Mucosa of stomach (tissue), 1 donor: ENCODE results near the gene NEDD8.
A peak's percentile ranks its signal among the peaks of the same experiment; 100 is the strongest.

Source experiments
- H3K27me3 ChIP-seq: one replicate; pipeline ENCODE4 v1.7.0; 2013; ENCODE audit warnings: mild to moderate bottlenecking, low read length; ENCODE audit not compliant: control insufficient read depth, insufficient read depth
- H3K36me3 ChIP-seq: one replicate; pipeline ENCODE4 v1.7.0; 2013; ENCODE audit warnings: low read length; ENCODE audit not compliant: control insufficient read depth, insufficient read depth
- H3K4me1 ChIP-seq: one replicate; pipeline ENCODE4 v1.7.0; 2013; ENCODE audit warnings: mild to moderate bottlenecking, low read length; ENCODE audit not compliant: control insufficient read depth, insufficient read depth
- H3K4me3 ChIP-seq: one replicate; pipeline ENCODE4 v1.7.0; 2013; ENCODE audit warnings: low read length
- H3K9ac ChIP-seq: one replicate; pipeline ENCODE4 v1.7.0; 2013; ENCODE audit warnings: mild to moderate bottlenecking, low read length, moderate library complexity
- H3K9me3 ChIP-seq: one replicate; pipeline ENCODE4 v1.7.0; 2013; ENCODE audit warnings: mild to moderate bottlenecking, low read length, moderate library complexity; ENCODE audit not compliant: control insufficient read depth
- donor health status: Pancreatic carcinoma.

Gene NEDD8

DNA sequence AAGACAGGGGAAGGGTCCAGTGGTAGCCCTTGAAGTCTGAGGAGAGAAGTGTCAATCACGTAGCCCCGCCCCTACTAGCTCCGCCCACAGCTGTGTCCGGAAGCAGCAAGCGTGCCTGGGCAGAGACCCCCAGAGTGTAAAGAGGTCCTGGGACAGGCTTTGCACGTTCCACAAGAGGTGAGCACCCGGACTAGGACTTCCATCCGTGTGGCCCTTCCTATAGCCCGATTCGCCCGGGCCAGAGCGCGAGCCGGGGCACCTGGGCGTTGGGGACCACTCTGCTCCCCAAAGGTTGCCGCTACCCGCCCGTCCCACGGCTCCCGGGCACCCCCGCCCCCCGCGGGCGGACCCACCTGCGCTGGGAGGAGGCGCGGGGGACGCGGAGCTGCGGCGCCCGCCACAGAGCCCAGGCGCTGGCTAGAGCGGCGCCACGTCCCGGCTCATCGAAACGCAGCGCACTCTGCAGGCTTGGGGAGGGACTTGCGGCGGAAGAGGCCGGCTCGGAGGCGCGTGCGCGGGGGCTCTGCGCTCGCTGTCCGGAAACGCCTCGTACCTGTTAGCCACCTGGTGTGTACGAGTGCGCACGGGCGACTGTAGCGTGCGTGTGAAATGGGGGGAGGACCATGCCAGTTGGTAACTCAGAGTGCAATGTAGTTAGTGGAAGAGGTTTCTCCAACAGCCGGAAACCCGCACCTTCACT is 39.1 kb upstream of the NEDD8 start, which contains the start of gene RABGGTA:
Gene RABGGTA, minus strand, starts transcription at position 464 of the 700 bp plus-strand sequence. CDS start 482 bp downstream, outside the sequence.
- H3K27me3 ChIP-seq, result no peaks in the 10 kb centered on the region
- no peaks in the 10 kb centered on the region for H3K9me3 ChIP-seq
- peaks cover 18% of the 10 kb centered on the region for H3K4me1 ChIP-seq
- peak within 1 kb of the TSS; percentile 52 for H3K4me3 ChIP-seq
- H3K36me3 ChIP-seq, result no peaks in the 10 kb centered on the region
- peak within 1 kb of the TSS; percentile 98 for H3K9ac ChIP-seq

DNA sequence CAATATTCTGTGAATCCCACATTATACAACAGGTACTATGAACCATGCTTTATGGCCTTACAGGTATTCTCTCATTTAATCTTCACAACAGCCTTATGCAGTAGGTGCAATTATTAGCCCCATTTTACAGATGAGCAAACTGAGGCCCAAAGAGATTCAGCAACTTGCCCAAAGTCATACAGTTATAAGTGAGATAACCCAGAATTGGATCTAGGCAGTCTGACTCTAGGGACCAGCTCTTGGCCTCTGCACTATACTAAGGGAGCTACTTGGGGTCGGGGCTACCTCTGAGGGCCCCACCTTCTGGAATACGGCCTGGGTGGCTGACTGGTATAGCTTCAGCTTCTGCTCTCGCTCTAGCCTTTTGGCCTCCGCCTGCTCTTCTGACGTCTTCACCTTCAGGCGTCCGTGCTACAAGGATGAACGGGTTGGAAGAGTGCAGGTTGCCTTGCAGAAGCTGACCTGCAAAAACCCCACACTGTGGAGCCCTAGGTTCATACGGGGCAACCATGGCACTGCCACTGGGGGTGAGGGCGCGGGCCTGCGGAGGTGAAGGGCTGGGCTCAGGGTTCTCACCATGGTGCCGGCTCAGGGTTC is 38.5 kb upstream of the NEDD8 start:
- Histone ChIP-seq H3K27me3 (no peaks in the 10 kb centered on the region), H3K4me3 (peak overlapping the region; percentile 52), H3K9me3 (no peaks in the 10 kb centered on the region), H3K36me3 (no peaks in the 10 kb centered on the region), H3K4me1 (peaks cover 18% of the 10 kb centered on the region), H3K9ac (peak overlapping the region; percentile 98)

GRCh38 chr14:24269910-24270536 is 37.9 kb upstream of the NEDD8 start:
- Histone ChIP-seq H3K9ac (no peak overlapping the region), H3K36me3 (no peaks in the 10 kb centered on the region), H3K9me3 (no peaks in the 10 kb centered on the region), H3K4me1 (peaks cover 18% of the 10 kb centered on the region), H3K27me3 (no peaks in the 10 kb centered on the region), H3K4me3 (no peak overlapping the region)

DNA sequence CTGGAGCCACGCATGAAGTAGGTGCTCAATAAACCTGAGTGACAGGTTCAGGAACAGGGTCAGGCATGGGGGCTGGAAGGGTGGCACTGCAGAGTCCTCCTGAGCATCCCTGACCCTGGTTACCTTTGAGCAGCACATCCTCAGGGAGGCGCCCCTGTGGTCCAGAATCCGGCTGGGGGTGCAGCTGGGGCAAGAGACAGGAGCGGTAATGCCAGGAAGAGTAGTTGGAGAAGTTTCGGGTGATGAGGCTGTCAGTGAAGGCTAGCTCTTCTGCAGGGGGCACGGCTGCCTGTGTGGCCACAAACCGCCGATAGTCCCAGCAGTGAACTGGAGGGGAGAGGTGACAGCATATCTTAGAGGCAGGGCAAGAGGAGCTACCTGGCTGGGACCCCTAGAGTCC is 37.2 kb upstream of the NEDD8 start:
- Histone ChIP-seq H3K4me1 (peaks cover 16% of the 10 kb centered on the region), H3K4me3 (no peak overlapping the region), H3K36me3 (no peaks in the 10 kb centered on the region), H3K9me3 (no peaks in the 10 kb centered on the region), H3K27me3 (no peaks in the 10 kb centered on the region), H3K9ac (no peak overlapping the region)

- H3K9me3 ChIP-seq, result no peaks in the 10 kb centered on the region
- no peak overlapping the region for H3K4me3 ChIP-seq
- no peaks in the 10 kb centered on the region for H3K27me3 ChIP-seq
- peaks cover 9% of the 10 kb centered on the region for H3K4me1 ChIP-seq
- no peaks in the 10 kb centered on the region for H3K36me3 ChIP-seq
- H3K9ac ChIP-seq, result no peak overlapping the region
Measured at GRCh38 chr14:24268225-24268624, 36.1 kb upstream of the NEDD8 start.

DNA sequence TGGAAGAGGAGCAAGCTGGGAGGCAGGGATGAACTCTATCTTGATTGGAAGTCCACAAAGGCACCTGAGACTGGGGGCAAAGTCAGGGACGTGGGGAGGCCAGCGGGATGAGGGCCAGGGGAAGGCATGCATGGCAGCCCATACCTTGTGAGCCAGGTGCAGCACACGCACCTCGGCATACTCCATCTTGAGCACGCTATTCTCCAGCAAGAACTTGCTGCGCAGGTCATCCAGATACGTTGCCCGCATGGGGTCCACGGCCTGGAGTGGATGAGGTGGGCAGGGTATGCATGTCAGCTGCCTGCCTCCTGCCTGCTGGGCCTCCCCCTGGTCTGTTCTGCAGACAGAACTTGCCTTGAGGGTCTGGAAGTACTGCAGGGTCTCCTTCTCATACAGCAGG is 35.3 kb upstream of the NEDD8 start:
- Histone ChIP-seq H3K36me3 (no peaks in the 10 kb centered on the region), H3K9me3 (no peaks in the 10 kb centered on the region), H3K4me3 (no peak overlapping the region), H3K9ac (no peak overlapping the region), H3K27me3 (no peaks in the 10 kb centered on the region), H3K4me1 (peaks cover 9% of the 10 kb centered on the region)

DNA sequence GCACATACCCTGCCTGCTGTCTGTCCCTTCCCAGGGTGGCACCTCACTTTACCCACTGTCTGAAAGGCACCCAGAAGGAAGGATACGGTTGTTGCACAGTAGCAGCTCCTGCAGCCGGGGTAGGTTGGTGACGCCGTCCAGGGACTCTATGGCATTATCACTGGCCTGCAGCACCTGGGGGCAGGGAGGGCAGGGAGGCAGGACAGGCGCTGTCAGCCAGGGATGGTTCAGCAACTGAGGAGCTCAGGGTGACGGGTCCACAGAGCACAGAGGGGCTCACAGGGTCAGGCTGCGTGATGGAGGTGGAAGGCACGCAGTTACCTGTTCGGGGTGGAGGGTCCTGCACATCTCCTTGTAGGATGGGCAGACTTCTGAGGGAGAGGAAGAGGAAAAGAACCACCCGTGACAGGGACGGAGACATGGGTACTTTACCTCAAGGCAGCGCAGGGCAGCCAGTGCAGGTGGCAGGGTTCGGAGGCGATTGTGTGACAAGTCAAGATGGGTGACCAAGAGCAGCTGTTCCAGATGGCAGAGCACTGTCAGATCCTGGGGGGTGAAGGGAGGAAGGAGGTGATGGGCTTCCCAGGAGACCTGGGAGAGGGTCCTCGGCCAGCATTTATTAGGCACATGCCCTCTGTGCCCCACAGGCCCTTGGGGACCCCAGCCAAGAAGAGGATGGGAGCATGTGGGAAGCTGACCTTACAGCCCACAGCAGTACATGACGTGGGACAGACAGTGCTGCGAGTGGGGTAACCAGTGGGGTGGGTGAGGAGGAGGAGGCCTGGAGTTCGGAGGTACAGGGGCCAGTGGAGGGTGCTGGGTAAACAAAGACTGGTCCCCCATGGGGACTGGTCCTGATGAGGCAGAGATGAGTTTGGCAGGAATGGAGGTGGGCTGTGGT is 34.4 kb upstream of the NEDD8 start:
- Histone ChIP-seq H3K9ac (no peak overlapping the region), H3K36me3 (no peaks in the 10 kb centered on the region), H3K27me3 (no peaks in the 10 kb centered on the region), H3K9me3 (no peaks in the 10 kb centered on the region), H3K4me3 (no peak overlapping the region), H3K4me1 (peaks cover 5% of the 10 kb centered on the region)

DNA sequence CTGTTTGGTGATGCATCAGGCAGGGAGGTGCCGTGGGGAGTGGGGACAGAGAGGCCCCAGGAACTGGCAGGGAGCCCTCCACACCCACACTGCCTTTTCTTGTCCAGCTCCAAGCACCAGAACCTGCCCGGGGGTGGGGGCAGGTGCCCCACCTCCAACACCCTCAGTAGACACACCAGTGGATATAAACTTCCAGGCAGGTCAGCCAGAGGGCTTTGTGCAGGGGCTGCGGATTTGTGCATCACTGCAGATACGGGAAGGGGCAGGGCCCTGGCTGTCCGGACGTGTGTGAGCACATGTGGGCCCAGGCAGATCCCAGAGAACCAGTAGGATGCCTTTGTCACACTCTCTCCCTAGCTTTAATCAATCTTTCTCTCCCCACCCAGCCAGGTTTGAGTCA is 32.1 kb upstream of the NEDD8 start:
- no peak overlapping the region for H3K4me3 ChIP-seq
- no peaks in the 10 kb centered on the region for H3K27me3 ChIP-seq

GRCh38 chr14:24263848-24264247 is 31.7 kb upstream of the NEDD8 start:
- Histone ChIP-seq H3K27me3 (no peaks in the 10 kb centered on the region), H3K9ac (no peak overlapping the region), H3K9me3 (no peaks in the 10 kb centered on the region), H3K4me3 (no peak overlapping the region), H3K36me3 (no peaks in the 10 kb centered on the region), H3K4me1 (no peaks in the 10 kb centered on the region)

More for the DNA sequence above, 32.1 kb upstream of the NEDD8 start:
- Histone ChIP-seq H3K36me3 (no peaks in the 10 kb centered on the region), H3K4me1 (no peaks in the 10 kb centered on the region), H3K9me3 (no peaks in the 10 kb centered on the region), H3K9ac (no peak overlapping the region)

DNA sequence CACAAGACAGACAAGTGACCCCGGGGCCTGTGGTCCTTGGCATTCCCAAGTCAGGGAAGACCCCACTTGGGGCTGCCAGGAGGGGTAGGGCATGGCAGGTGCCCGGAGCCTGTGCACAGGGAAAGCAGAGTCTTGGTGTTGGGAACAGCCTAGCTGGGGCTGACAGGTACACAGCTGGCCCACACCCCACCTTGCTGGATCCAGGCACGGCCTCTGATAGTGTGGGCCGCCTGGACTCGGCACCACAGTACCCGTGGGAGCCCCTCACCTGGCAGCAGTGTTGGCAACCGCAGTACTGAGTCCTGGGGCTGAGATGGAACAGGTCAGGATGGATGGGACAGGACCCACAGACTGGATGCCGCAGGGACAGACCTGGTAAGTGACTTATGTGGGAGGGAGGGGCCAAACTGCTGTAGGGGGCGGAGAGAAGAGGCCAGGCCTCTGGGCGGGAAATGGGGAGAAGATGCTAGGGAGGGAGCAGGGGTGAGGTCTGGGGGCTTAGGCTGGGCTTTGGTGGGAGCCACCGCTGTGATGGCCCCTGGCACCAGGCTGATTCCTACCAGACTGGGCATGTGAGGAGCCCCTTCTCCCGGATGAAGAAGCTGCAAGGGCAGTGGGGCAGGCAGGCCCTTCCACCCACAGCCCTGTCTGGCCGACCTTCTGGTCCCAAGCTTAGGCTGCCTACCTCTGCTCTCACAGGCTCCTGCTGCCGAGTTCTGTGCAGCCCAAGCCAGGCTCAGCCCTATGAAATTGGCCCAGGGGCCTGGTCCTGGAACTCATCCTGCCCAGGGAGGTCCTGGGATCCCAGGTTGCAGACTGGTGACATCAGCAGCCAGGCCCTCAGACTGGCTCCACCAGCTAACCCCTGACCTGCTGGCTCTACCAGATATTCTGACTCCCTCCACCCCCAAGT is 30.9 kb upstream of the NEDD8 start, which contains the start of gene TGM1:
Gene TGM1, minus strand, starts transcription at position 357 of the 913 bp plus-strand sequence. CDS start 825 bp downstream, outside the sequence.
- Histone ChIP-seq H3K9ac (no peak within 1 kb of the TSS), H3K4me1 (no peaks in the 10 kb centered on the region), H3K27me3 (no peaks in the 10 kb centered on the region), H3K9me3 (no peaks in the 10 kb centered on the region), H3K36me3 (no peaks in the 10 kb centered on the region), H3K4me3 (no peak within 1 kb of the TSS)

DNA sequence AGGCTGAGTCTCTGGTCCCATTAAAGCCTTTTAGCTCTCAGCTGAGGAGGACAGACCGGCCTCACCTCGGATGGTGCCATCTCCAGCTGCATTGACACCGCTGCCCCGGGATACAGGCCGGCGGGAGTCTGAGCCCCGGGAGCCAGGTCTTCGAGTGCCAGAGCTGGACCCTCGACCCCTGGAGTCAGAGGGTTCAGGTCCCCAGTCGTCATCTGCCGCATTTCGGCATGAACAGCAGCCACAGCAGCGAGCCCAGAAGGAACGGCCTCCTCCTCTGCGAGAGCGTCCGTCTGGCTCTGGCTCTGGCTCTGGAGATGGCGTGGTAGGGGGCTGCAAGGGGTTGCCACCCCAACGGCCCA is 29.8 kb upstream of the NEDD8 start:
- no peaks in the 10 kb centered on the region for H3K27me3 ChIP-seq
- H3K9ac ChIP-seq, result no peak overlapping the region
- no peak overlapping the region for H3K4me3 ChIP-seq
- no peaks in the 10 kb centered on the region for H3K9me3 ChIP-seq
- no peaks in the 10 kb centered on the region for H3K4me1 ChIP-seq
- no peaks in the 10 kb centered on the region for H3K36me3 ChIP-seq
